HFF-Myc (cell line): Measurements from ENCODE around the gene PPM1K.

Experiments used
- DNase-seq: peaks from one replicate; pipeline ENCODE4 v3.0.0-alpha.2; 2011; ENCODE audit warnings: low read depth; ENCODE audit errors: extremely low read depth
- H3K4me3 ChIP-seq: replicated peaks from 2 replicates; pipeline ENCODE4 v1.5.1; 2011; ENCODE audit warnings: low read depth, mild to moderate bottlenecking, control low read depth, low read length
- TF ChIP-seq, protein P1 (sequence below): IDR thresholded peaks from 2 replicates; pipeline ENCODE4 v1.5.1; 2012; ENCODE audit warnings: mild to moderate bottlenecking, low read depth, low read length, control low read depth; ENCODE audit errors: missing control alignments

Gene PPM1K

GRCh38 chr4:88225232-88226105 lies 58.9 kb downstream of the PPM1K start:
- TF ChIP-seq, protein P1, sequence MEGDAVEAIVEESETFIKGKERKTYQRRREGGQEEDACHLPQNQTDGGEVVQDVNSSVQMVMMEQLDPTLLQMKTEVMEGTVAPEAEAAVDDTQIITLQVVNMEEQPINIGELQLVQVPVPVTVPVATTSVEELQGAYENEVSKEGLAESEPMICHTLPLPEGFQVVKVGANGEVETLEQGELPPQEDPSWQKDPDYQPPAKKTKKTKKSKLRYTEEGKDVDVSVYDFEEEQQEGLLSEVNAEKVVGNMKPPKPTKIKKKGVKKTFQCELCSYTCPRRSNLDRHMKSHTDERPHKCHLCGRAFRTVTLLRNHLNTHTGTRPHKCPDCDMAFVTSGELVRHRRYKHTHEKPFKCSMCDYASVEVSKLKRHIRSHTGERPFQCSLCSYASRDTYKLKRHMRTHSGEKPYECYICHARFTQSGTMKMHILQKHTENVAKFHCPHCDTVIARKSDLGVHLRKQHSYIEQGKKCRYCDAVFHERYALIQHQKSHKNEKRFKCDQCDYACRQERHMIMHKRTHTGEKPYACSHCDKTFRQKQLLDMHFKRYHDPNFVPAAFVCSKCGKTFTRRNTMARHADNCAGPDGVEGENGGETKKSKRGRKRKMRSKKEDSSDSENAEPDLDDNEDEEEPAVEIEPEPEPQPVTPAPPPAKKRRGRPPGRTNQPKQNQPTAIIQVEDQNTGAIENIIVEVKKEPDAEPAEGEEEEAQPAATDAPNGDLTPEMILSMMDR = no peak
- no peak overlapping the region for H3K4me3 ChIP-seq
- no peak for DNase-seq

DNA sequence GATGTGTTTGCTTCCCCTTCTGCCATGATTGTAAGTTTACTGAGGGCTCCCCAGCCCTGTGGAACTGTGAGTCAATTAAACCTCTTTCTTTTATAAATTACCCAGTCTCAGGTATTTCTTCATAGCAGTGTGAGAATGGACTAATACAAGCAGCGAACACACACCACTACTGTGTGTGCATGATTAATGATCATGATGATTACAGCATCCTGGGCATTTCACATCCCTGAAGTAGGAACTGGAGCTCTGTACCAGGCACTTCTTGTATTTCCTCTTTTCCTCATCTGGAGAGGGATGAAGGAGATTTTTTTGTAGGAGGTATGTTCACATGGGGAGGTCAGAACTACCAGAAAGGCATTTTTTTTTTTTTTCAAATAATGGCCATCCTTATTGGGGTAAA lies 60.8 kb downstream of the PPM1K start:
- TF ChIP-seq, protein P1 = no peak
- DNase-seq = no peak
- H3K4me3 ChIP-seq = no peak overlapping the region

- H3K4me3 ChIP-seq = no peak overlapping the region
- TF ChIP-seq, protein P1 = peak; percentile 30
- peak; percentile 20 for DNase-seq
These were observed 65.3 kb downstream of the PPM1K start for GRCh38 chr4:88219099-88219498.

DNA sequence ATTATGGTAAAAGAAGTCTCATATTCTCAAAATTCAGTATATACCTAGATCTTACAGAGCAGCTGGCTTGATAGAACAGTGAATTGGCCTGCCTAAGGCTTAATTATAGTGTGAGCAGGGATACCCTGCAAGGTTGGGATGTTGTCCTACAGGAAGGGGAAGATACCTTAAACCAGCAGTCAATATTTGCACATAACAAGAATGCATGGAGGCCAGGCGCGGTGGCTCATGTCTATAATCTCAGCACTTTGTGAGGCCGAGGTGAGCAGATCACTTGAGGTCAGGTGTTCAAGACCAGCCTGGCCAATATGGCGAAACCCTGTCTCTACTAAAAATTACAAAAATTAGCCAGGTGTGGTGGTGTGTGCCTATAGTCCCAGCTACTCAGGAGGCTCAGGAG lies 67.2 kb downstream of the PPM1K start:
- TF ChIP-seq, protein P1 = no peak
- H3K4me3 ChIP-seq = no peak overlapping the region
- no peak for DNase-seq

- TF ChIP-seq, protein P1 = no peak
- DNase-seq = no peak
- H3K4me3 ChIP-seq = no peak overlapping the region
These were observed 68.0 kb downstream of the PPM1K start for GRCh38 chr4:88216395-88216794.

DNA sequence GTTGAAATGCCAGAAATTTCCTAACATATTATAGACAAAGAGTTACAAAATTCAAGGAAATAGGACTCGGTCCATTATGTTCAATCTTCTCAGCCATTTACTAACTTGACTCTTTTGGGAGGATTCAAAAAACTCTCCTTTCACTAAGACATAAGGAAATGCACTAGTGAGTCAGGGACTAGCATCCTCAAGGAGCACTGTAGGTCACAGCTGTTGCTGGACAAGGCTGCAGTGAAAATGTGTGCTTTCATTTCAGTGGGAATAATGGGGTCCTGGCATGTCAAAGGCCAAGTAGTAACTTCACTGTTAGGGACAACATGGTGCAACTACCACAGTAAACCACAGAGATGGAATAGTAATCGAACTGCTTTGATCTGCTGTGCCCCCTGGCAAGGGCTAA lies 69.0 kb downstream of the PPM1K start:
- TF ChIP-seq, protein P1 = no peak
- no peak for DNase-seq
- H3K4me3 ChIP-seq = no peak overlapping the region

DNA sequence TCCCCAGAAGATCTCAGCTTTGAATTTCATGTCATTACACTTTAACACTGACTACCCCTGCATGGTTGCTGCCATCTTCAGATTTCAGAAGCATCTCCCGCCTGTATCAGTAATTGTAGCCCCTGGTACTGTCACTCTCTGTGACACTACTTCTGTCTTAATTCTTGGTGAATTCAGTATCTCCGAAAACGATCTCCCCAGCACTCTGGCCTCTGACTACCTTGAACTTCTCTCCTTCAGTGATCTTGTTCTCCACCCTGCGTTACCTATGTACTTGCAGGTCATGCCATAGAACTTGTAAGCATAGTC lies 72.2 kb downstream of the PPM1K start:
- TF ChIP-seq, protein P1 = no peak
- no peak for DNase-seq
- no peak overlapping the region for H3K4me3 ChIP-seq
